WTC11 (cell line): ENCODE results near the gene RAB40B.
"Not testable (repeated sequence)": the region's sequence is repeated elsewhere in the genome, so short reads cannot be mapped to it uniquely, and the experiment has no call there.

Experiments used
- CBFB ChIP-seq: sonication (generic); formaldehyde crosslinking; IDR thresholded peaks from 2 replicates; pipeline ENCODE4 v1.8.1; 2022; ENCODE audit warnings: mild to moderate bottlenecking, low read depth, missing genetic modification reagents
- ETV6 ChIP-seq: sonication (generic); formaldehyde crosslinking; IDR thresholded peaks from 2 replicates; pipeline ENCODE4 v1.8.1; 2022; ENCODE audit warnings: mild to moderate bottlenecking, missing genetic modification reagents
- JUN ChIP-seq: sonication (generic); formaldehyde crosslinking; IDR thresholded peaks from 2 replicates; pipeline ENCODE4 v1.8.0; 2023; ENCODE audit warnings: mild to moderate bottlenecking, missing genetic modification reagents
- NFE2L1 ChIP-seq: sonication (generic); formaldehyde crosslinking; IDR thresholded peaks from 2 replicates; pipeline ENCODE4 v1.8.1; 2023; ENCODE audit warnings: missing genetic modification reagents
- NR2C2 ChIP-seq: sonication (generic); formaldehyde crosslinking; IDR thresholded peaks from 2 replicates; pipeline ENCODE4 v1.8.0; 2022; ENCODE audit warnings: mild to moderate bottlenecking, missing genetic modification reagents
- OVOL2 ChIP-seq: fragments of 250-450 bp; sonication (Bioruptor Pico); IDR thresholded peaks from 2 replicates; pipeline ENCODE4 v1.9.0; 2021; ENCODE audit warnings: mild to moderate bottlenecking, borderline replicate concordance
- TF ChIP-seq, protein P1 (sequence below): fragments of 200-600 bp; IDR thresholded peaks from 2 replicates; pipeline ENCODE4 v1.8.0; 2022; ENCODE audit warnings: antibody characterized with exemption
- TF ChIP-seq, protein P2 (sequence below): sonication (generic); formaldehyde crosslinking; IDR thresholded peaks from 2 replicates; pipeline ENCODE4 v1.8.0; 2022; ENCODE audit warnings: mild to moderate bottlenecking, missing genetic modification reagents
- TF ChIP-seq, protein P3 (sequence below): fragments of 250-450 bp; sonication (Bioruptor Pico); IDR thresholded peaks from 2 replicates; pipeline ENCODE4 v1.9.0; 2021; ENCODE audit warnings: mild to moderate bottlenecking
- TF ChIP-seq, protein P4 (sequence below): sonication (generic); formaldehyde crosslinking; conservative IDR thresholded peaks from 2 replicates; pipeline ENCODE4 v1.8.1; 2023; ENCODE audit warnings: mild to moderate bottlenecking, low read depth, missing genetic modification reagents, moderate library complexity

DNA sequence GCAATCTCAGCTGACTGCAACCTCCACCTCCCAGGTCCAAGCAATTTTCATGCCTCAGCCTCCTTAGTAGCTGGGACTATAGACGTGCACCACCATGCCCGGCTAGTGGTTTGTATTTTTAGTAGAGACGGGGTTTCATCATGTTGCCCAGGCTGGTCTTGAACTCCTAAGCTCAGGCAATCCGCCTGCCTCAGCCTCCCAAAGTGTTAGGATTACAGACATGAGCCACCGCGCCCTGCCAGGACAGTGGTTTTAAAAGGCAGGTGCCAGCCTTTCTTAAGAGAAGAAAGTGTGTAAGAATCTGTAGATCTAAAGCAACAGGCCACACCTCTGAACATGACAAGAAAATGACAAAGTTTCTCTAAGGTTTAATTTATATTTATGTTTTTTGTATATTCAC, 43.9 kb downstream of the RAB40B start:
- TF ChIP-seq OVOL2; NR2C2 (CRISPR knock-in tag); NFE2L1 (CRISPR knock-in tag); CBFB (CRISPR knock-in tag); ETV6; JUN: not testable (repeated sequence)
- TF ChIP-seq, protein P1, sequence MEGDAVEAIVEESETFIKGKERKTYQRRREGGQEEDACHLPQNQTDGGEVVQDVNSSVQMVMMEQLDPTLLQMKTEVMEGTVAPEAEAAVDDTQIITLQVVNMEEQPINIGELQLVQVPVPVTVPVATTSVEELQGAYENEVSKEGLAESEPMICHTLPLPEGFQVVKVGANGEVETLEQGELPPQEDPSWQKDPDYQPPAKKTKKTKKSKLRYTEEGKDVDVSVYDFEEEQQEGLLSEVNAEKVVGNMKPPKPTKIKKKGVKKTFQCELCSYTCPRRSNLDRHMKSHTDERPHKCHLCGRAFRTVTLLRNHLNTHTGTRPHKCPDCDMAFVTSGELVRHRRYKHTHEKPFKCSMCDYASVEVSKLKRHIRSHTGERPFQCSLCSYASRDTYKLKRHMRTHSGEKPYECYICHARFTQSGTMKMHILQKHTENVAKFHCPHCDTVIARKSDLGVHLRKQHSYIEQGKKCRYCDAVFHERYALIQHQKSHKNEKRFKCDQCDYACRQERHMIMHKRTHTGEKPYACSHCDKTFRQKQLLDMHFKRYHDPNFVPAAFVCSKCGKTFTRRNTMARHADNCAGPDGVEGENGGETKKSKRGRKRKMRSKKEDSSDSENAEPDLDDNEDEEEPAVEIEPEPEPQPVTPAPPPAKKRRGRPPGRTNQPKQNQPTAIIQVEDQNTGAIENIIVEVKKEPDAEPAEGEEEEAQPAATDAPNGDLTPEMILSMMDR = not testable (repeated sequence)
- TF ChIP-seq, protein P2, sequence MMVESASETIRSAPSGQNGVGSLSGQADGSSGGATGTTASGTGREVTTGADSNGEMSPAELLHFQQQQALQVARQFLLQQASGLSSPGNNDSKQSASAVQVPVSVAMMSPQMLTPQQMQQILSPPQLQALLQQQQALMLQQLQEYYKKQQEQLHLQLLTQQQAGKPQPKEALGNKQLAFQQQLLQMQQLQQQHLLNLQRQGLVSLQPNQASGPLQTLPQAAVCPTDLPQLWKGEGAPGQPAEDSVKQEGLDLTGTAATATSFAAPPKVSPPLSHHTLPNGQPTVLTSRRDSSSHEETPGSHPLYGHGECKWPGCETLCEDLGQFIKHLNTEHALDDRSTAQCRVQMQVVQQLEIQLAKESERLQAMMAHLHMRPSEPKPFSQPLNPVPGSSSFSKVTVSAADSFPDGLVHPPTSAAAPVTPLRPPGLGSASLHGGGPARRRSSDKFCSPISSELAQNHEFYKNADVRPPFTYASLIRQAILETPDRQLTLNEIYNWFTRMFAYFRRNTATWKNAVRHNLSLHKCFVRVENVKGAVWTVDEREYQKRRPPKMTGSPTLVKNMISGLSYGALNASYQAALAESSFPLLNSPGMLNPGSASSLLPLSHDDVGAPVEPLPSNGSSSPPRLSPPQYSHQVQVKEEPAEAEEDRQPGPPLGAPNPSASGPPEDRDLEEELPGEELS (CRISPR knock-in tag) = not testable (repeated sequence)
- TF ChIP-seq, protein P3, sequence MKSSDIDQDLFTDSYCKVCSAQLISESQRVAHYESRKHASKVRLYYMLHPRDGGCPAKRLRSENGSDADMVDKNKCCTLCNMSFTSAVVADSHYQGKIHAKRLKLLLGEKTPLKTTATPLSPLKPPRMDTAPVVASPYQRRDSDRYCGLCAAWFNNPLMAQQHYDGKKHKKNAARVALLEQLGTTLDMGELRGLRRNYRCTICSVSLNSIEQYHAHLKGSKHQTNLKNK (CRISPR knock-in tag) = not testable (repeated sequence)
- TF ChIP-seq, protein P4, sequence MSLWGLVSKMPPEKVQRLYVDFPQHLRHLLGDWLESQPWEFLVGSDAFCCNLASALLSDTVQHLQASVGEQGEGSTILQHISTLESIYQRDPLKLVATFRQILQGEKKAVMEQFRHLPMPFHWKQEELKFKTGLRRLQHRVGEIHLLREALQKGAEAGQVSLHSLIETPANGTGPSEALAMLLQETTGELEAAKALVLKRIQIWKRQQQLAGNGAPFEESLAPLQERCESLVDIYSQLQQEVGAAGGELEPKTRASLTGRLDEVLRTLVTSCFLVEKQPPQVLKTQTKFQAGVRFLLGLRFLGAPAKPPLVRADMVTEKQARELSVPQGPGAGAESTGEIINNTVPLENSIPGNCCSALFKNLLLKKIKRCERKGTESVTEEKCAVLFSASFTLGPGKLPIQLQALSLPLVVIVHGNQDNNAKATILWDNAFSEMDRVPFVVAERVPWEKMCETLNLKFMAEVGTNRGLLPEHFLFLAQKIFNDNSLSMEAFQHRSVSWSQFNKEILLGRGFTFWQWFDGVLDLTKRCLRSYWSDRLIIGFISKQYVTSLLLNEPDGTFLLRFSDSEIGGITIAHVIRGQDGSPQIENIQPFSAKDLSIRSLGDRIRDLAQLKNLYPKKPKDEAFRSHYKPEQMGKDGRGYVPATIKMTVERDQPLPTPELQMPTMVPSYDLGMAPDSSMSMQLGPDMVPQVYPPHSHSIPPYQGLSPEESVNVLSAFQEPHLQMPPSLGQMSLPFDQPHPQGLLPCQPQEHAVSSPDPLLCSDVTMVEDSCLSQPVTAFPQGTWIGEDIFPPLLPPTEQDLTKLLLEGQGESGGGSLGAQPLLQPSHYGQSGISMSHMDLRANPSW (CRISPR knock-in tag) = not testable (repeated sequence)
